Midbrain (tissue), 1 donor: ENCODE measurements around the gene NOX3.

Experiments used
- DNase-seq: peaks from one replicate; lab custom pipeline; 2025; lab: John Stamatoyannopoulos, UW

The NOX3 gene

GRCh38 chr6:155434096-155434495 is 21.5 kb downstream of the NOX3 start:
- DNase-seq: no peak

DNA sequence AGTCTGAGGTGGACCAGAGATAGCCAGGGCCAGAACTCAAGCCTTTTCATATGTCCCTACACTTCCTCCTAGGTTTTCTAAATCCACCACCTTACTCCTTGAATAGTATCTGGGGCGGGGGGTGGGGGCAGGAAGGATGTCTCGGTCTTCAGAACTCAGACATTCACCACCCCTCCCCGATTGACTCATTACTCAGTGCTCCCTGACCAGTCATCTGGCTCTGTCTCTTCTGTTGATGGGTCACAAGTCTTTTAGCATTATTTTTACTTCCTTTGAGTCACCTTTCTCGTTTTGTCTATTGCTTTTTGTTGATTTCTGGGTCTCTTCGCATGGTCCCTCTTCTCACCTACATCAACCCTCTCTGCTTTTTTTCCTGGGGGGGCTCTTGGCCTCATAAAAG is 23.3 kb downstream of the NOX3 start:
- no peak for DNase-seq

- no peak for DNase-seq
Measured at GRCh38 chr6:155429321-155429893, 26.2 kb downstream of the NOX3 start.

GRCh38 chr6:155426408-155426945 is 29.2 kb downstream of the NOX3 start:
- no peak for DNase-seq

DNA sequence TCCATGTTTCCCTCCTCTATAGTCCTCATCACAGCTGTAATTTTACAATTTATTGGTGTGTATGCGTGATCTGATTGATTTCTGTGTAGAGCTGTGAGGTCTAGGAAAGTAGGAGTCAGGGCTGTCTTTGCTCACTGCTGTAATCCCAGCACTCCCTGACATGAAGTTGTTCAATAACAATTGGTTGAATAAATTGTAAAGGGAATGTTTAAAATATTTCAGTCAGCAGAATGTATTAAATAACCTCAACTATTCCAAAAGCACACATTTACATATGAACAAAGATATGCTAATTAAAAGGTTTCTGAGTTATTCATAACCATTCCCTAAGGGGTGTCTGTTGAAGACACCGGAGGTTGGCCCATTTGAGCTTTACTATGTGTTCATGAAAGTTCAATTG is 31.5 kb downstream of the NOX3 start:
- DNase-seq: no peak

GRCh38 chr6:155422635-155423034 is 33.0 kb downstream of the NOX3 start:
- no peak for DNase-seq

GRCh38 chr6:155420492-155420891 is 35.1 kb downstream of the NOX3 start:
- no peak for DNase-seq

- no peak for DNase-seq
Measured at GRCh38 chr6:155419161-155419560, 36.5 kb downstream of the NOX3 start.

- DNase-seq: no peak
Measured at GRCh38 chr6:155418017-155418761, 37.5 kb downstream of the NOX3 start.

DNA sequence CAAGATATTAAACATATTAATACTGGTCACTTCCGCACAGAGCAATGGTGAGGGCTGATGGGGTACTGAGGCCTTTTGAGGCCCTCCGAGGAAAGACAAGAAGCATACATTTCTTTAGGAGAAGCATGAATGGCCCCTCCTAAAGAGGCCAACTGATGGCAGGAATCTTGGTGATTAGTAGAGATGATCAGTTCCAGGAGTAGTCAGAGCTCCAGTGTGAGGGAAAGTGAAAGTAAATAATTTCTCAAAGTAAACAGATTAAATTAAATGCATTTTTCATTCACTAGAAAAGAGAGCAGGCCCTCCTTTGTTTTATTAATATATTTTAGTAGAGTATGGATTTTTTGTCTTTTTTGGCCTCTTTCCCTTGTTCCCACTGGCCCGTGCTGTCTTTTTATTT is 38.2 kb downstream of the NOX3 start:
- DNase-seq: no peak

DNA sequence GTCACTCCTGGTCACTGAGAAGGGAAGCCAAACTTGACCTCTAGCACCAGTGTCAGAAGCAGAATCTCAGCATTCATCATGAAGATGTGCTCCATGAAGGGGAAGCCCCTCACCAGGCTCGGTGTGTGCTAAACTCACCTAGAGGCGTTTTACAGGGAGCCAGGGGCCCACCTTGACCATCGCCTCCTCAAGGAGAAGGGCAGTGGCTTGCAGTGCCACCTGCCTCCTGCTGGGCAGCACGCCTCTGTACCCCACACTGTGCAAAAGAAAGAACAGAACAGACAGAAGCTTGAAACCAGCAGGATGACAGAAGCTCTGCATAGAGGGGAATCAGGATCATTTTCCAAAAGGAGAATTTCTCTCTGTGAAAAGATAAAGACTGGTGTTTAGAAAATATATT is 39.7 kb downstream of the NOX3 start:
- DNase-seq: no peak

DNA sequence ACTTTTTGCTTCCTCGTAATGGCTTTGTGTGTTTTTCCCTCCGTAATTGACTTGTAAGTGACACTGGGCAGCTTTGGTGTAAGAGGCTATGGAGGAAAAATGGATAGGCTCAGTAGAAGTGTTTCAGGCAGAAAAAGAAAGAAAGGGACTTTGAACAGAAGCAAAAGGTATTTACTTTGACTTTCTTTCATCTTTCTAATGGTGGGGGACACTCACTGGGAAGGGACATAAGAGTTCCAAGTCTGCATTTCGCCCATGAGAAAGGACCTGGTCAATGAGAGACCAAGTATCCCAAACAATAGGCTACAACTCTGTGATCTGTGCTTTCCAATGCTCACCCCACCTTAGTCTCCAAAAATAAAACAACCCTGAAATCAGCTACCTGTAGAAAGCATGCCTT is 41.6 kb downstream of the NOX3 start:
- no peak for DNase-seq

GRCh38 chr6:155412335-155412734 is 43.3 kb downstream of the NOX3 start:
- DNase-seq: no peak

DNA sequence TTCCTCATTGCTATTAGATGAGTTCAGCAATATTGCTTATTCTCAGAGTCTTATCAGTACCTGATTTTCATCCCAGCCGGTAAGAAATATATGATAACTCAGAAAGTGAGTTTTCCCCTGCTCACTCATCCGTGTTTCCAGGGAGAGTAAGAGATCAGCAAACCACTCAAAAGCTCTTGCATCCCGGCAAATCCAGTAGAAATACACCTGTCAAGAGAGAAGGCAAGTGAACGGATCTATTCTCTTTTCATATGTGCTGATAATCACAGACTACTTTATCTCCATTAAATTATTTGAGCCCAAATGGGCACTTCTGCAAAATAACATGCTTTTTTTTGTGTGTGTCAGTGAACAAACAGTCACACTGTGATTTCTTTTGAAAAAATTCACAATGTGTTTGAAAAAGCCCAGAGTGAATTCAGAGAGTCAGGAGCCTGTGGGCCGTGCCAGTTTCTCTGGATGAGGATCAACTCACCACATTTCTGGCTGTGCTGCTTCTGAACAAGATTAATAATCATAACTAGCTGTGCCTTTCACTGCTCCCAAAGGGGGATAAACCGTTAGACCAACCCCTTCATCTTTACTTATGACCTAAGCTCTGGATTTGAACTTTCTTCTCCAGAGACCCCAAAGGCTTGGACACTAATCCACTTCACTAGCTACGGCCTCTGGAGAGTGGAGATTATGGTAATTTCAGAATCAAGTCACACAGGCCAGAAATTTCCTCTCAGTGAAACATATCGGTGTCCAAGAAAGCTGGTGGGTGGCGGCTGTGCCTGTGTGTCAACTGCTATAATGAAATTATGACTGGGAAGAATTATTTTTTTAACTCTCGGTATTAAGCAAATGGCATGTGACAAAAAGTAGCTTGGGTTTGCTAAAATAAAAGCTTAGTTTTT is 44.2 kb downstream of the NOX3 start:
- DNase-seq: no peak

- no peak for DNase-seq
Measured at GRCh38 chr6:155409391-155409790, 46.2 kb downstream of the NOX3 start.

DNA sequence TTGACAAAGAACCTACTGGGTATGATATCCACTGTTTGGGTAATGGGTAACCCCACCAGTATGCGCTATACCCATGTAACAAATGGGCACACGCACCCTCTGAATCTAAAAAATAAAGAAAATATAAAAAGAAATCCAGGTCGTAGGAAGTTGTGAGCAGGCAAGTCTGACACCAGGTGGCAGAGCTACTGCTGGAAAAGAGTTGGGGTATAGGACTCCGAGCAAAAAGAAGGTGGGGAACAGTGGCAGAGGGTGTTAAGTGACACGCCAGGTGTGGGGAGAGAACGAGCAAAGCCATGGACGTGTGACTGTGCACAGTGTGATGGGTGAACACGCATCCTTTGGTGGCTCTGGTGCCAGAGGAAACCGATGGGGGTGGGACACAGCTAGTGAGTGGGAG is 46.7 kb downstream of the NOX3 start:
- DNase-seq: no peak

- DNase-seq: no peak
Measured at GRCh38 chr6:155408231-155408630, 47.4 kb downstream of the NOX3 start.

- DNase-seq: no peak
Measured at GRCh38 chr6:155406801-155407200, 48.8 kb downstream of the NOX3 start.

- DNase-seq: no peak
Measured at GRCh38 chr6:155404937-155405336, 50.7 kb downstream of the NOX3 start.

DNA sequence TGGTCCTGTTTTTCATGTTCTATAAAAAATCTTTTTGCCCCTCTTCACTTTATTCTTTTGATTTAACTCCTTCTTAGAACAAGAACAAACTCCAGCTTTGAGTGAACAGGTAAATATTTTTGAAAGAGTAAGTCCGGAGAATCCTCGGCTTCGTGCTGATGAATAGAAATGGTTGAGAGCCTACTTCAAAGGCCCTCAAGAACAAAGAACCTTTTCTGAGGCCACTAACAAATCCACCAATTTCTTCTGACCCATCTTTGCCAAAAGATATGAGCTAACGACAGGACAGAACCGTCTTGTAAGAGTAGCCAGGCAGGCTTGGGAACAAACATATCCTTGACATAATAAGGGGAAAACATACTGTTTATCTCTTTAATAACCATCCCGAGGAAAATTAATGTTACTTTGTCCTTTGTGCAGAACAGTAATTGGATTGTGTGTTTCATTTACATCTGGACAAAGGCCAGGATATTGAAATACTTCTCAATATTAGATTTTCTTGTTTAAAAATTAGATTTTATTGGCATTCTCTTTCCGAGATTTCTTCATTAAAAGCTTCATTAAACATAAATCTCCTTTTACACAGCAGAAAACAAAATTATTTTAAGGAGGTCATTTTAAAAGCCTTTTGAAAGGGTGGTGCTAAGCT is 52.9 kb downstream of the NOX3 start:
- no peak for DNase-seq

DNA sequence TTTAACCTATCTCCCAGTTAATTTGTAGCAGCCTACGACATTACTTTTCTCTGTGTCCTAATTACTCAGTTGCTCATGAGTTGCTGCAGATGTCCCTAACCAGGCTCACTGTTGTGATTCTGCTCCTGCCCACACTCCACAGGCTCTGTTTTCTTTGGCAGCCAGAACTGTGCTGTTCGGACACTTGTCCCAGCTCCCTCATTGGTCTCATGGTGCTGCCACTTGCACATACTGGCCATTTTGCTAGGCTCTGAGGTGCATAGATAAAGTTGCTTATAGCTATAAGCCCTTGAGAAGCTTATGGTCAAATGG is 55.0 kb downstream of the NOX3 start:
- no peak for DNase-seq
